ENCODE measurements around the gene PFDN4. TPM values are rescaled to one million over a fixed set of nuclear protein-coding genes. Genes with fewer than 3 reads are reported as not detected.
A peak's percentile ranks its signal among the peaks of the same experiment; 100 is the strongest.

PFDN4 gene
- total RNA-seq, 1 experiment from 2014 or later: 37.0 TPM

DNA sequence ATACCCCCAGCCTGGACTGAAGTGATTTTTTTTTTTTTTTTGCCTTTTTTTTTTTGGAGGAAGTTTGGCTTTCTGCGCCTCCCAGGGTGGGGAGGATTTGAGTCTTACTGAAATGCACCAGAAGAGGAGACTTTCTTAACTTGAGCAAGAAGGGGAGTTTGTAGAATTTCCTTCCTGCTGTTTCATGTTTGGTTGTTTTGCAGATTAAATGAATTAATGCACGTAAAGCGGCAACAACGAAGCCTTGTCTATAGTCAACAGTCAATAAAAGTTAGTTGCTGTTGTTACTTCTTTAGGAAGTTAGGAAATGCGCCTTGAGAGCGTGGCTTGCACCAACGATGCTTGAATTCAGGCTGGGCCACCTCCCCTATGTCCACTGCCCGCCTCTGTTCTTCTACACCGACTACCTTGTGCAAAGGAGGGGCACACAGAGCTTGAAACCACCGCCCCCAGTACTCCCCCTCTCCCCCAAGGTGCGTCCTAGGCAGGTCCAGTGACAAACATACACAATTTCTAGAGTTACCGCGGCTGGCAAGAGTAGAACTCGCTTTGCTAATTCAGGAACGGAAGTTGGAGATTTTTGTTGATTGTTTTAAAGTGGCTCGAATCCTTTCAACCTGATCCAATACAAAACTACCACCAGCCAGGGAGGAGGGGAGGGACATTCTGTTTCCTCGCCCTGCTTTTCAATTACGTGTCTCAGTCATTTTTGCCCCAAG lies 33.3 kb upstream of the PFDN4 start:
- no TSS peak for BruUV-seq (replicated peaks)
- H3K27ac Mint-ChIP-seq (ENCODE audit: low read depth, unreplicated experiment): no peak overlapping the region
- CTCF ChIA-PET: interaction anchor here (0.8 to 3.1 kb wide), 14 partner anchors 10 to 112 kb away, joined by 3 to 17 read pairs (median 4); partner anchors contain the start of gene PFDN4
- no peaks in the 10 kb centered on the region for H3K27me3 Mint-ChIP-seq (ENCODE audit: insufficient read depth, unreplicated experiment)
- H3K9me3 Mint-ChIP-seq (ENCODE audit: unreplicated experiment): no peaks in the 10 kb centered on the region
- peak overlapping the region; percentile 67 for H3K4me3 Mint-ChIP-seq (ENCODE audit: unreplicated experiment)
- peaks cover 13% of the 10 kb centered on the region for H3K4me1 Mint-ChIP-seq (ENCODE audit: insufficient read depth, unreplicated experiment)
- no peaks in the 10 kb centered on the region for H3K36me3 Mint-ChIP-seq (ENCODE audit: insufficient read depth, unreplicated experiment)
- TF ChIP-seq, protein P1, sequence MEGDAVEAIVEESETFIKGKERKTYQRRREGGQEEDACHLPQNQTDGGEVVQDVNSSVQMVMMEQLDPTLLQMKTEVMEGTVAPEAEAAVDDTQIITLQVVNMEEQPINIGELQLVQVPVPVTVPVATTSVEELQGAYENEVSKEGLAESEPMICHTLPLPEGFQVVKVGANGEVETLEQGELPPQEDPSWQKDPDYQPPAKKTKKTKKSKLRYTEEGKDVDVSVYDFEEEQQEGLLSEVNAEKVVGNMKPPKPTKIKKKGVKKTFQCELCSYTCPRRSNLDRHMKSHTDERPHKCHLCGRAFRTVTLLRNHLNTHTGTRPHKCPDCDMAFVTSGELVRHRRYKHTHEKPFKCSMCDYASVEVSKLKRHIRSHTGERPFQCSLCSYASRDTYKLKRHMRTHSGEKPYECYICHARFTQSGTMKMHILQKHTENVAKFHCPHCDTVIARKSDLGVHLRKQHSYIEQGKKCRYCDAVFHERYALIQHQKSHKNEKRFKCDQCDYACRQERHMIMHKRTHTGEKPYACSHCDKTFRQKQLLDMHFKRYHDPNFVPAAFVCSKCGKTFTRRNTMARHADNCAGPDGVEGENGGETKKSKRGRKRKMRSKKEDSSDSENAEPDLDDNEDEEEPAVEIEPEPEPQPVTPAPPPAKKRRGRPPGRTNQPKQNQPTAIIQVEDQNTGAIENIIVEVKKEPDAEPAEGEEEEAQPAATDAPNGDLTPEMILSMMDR (IDR thresholded peaks at IDR 0.05; ENCODE audit: unreplicated experiment): no peak
- no peak for DNase-seq (ENCODE audit: unreplicated experiment)
- intact Hi-C loops (cut with micrococcal nuclease): no loop called here
- POLR2A ChIA-PET: interaction anchor here (0.5 to 2.6 kb wide), 7 partner anchors 14 to 268 kb away, joined by 3 to 13 read pairs (median 6); no protein-coding TSS in a partner anchor

DNA sequence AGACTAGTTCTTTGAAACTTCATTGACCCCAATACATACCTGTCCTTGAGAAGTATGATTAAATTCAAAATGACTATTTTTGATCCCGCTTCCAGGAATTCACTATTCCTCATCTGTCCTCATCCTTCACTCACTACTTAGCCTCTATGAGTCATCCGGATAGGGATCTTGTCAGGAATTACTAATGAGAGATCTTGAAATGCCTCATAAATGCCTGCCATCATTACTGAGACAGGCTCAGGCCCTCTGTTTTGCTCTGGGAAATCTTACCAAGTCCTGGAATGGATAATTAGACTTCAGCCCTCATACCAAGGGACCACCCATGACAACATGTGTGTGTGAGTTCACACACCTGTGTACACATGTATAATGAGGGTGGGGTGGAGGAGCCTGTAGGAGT lies 31.3 kb upstream of the PFDN4 start:
- no peak overlapping the region for H3K4me3 Mint-ChIP-seq (ENCODE audit: unreplicated experiment)
- H3K4me1 Mint-ChIP-seq (ENCODE audit: insufficient read depth, unreplicated experiment): peaks cover 22% of the 10 kb centered on the region
- H3K27me3 Mint-ChIP-seq (ENCODE audit: insufficient read depth, unreplicated experiment): no peaks in the 10 kb centered on the region

DNA sequence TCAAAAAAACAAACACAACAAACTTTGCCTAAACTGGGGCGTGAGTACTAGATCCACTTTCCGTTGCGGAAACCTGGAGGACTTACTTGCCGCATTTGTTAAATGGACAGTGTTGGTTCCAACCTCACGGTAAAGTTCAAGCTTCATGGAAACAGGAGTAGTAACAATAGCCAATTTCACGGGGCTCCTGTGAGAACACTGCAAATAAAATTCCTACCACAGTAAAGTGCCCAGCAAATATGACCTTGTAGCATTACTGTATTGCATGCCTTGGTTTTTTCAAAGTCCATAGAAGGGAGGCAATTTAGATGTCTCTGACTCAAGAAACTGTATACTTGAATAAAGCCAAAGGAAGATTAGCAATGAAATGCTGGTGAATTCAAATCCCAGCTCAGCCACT lies 30.5 kb upstream of the PFDN4 start:
- H3K9me3 Mint-ChIP-seq (ENCODE audit: unreplicated experiment): no peaks in the 10 kb centered on the region
- H3K27me3 Mint-ChIP-seq (ENCODE audit: insufficient read depth, unreplicated experiment): no peaks in the 10 kb centered on the region
- POLR2A ChIA-PET: interaction anchor here (0.8 to 1.2 kb wide), 2 partner anchors 45 to 71 kb away, joined by 3 read pairs; no protein-coding TSS in a partner anchor
- peaks cover 24% of the 10 kb centered on the region for H3K4me1 Mint-ChIP-seq (ENCODE audit: insufficient read depth, unreplicated experiment)
- intact Hi-C loops (cut with micrococcal nuclease): no loop called here
- H3K4me3 Mint-ChIP-seq (ENCODE audit: unreplicated experiment): no peak overlapping the region
- no peaks in the 10 kb centered on the region for H3K36me3 Mint-ChIP-seq (ENCODE audit: insufficient read depth, unreplicated experiment)
- no peak overlapping the region for H3K27ac Mint-ChIP-seq (ENCODE audit: low read depth, unreplicated experiment)
- BruUV-seq (replicated peaks): no TSS peak
- no peak for DNase-seq (ENCODE audit: unreplicated experiment)
- CTCF ChIA-PET: interaction anchor here (0.8 to 3.1 kb wide), 7 partner anchors 20 to 261 kb away, joined by 3 to 17 read pairs (median 5); no protein-coding TSS in a partner anchor
- TF ChIP-seq, protein P1 (IDR thresholded peaks at IDR 0.05; ENCODE audit: unreplicated experiment): no peak

More for the DNA sequence above, 31.3 kb upstream of the PFDN4 start:
- TF ChIP-seq, protein P1 (IDR thresholded peaks at IDR 0.05; ENCODE audit: unreplicated experiment): no peak
- DNase-seq (ENCODE audit: unreplicated experiment): peak; percentile 70
- BruUV-seq (replicated peaks): no TSS peak
- POLR2A ChIA-PET: interaction anchor here (0.6 to 2.6 kb wide), 6 partner anchors 9 to 94 kb away, joined by 3 to 13 read pairs (median 4); no protein-coding TSS in a partner anchor
- intact Hi-C loops (cut with micrococcal nuclease): no loop called here
- CTCF ChIA-PET: interaction anchor here (2.1 to 3.1 kb wide), 5 partner anchors 21 to 79 kb away, joined by 7 to 17 read pairs (median 10); no protein-coding TSS in a partner anchor
- no peaks in the 10 kb centered on the region for H3K9me3 Mint-ChIP-seq (ENCODE audit: unreplicated experiment)
- no peak overlapping the region for H3K27ac Mint-ChIP-seq (ENCODE audit: low read depth, unreplicated experiment)
- no peaks in the 10 kb centered on the region for H3K36me3 Mint-ChIP-seq (ENCODE audit: insufficient read depth, unreplicated experiment)

DNA sequence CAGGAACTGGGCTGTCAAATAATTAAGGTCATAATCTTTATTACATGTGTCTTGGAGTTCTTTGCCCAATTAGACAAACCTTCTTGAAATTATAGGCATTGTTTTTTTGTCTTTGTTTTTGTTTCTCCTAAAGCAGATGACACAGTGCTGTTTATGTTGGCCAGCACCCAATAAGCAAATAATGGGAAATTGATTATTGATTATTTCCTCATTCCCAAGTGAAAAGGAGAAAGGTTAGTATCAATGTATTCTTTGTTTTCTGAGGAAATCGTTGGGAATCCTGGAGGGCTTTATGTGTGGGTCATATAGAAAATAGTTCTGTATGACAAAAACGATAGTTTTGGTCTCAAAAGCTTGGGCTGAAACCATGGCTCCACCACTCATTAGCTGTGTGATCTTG lies 29.6 kb upstream of the PFDN4 start:
- H3K9me3 Mint-ChIP-seq (ENCODE audit: unreplicated experiment): no peaks in the 10 kb centered on the region
- H3K36me3 Mint-ChIP-seq (ENCODE audit: insufficient read depth, unreplicated experiment): no peaks in the 10 kb centered on the region
- ChIA-PET POLR2A (interaction anchor here (1.2 to 6.5 kb wide), 3 partner anchors 46 to 72 kb away, joined by 3 to 78 read pairs (median 13); no protein-coding TSS in a partner anchor), CTCF (interaction anchor here (0.7 to 2.8 kb wide), 5 partner anchors 19 to 75 kb away, joined by 3 to 10 read pairs (median 5); no protein-coding TSS in a partner anchor)
- no peak overlapping the region for H3K27ac Mint-ChIP-seq (ENCODE audit: low read depth, unreplicated experiment)
- intact Hi-C loops (cut with micrococcal nuclease): no loop called here
- peaks cover 31% of the 10 kb centered on the region for H3K4me1 Mint-ChIP-seq (ENCODE audit: insufficient read depth, unreplicated experiment)
- H3K4me3 Mint-ChIP-seq (ENCODE audit: unreplicated experiment): no peak overlapping the region
- DNase-seq (ENCODE audit: unreplicated experiment): no peak
- TF ChIP-seq, protein P1 (IDR thresholded peaks at IDR 0.05; ENCODE audit: unreplicated experiment): no peak
- no peaks in the 10 kb centered on the region for H3K27me3 Mint-ChIP-seq (ENCODE audit: insufficient read depth, unreplicated experiment)
- BruUV-seq (replicated peaks): no TSS peak
